ENCODE measurements around the gene RBBP4. TPM values are rescaled to one million over a fixed set of nuclear protein-coding genes. Genes with fewer than 3 reads are reported as not detected.

Gene RBBP4
- total RNA-seq, 2 experiments from 2014 or later: 290 to 298 TPM

GRCh38 chr1:32729254-32730046 is 78.4 kb downstream of the RBBP4 start:
- Mint-ChIP-seq H3K27me3 (ENCODE audit: low read depth) (peaks cover 5% of the 10 kb centered on the region), H3K36me3 (ENCODE audit: low read depth) (no peaks in the 10 kb centered on the region), H3K4me1 (ENCODE audit: low read depth) (peaks cover 17% of the 10 kb centered on the region), H3K27ac (no peak overlapping the region), H3K4me3 (no peak overlapping the region), H3K9me3 (ENCODE audit: insufficient read depth) (no peaks in the 10 kb centered on the region)
- no peak for ATAC-seq
- CTCF ChIA-PET: interaction anchor here (0.8 to 3.9 kb wide), 3 partner anchors 17 to 144 kb away, joined by 3 to 29 read pairs (median 3); no protein-coding TSS in a partner anchor
- POLR2A ChIA-PET: no interaction called here
- DNase-seq: no peak

- no peak overlapping the region for H3K4me3 Mint-ChIP-seq
- ChIA-PET POLR2A (no interaction called here), CTCF (interaction anchor here (2.7 kb wide), 1 partner anchor 22 kb away, joined by 11 read pairs; no protein-coding TSS in a partner anchor)
- no peaks in the 10 kb centered on the region for H3K36me3 Mint-ChIP-seq (ENCODE audit: low read depth)
- H3K4me1 Mint-ChIP-seq (ENCODE audit: low read depth): peaks cover 4% of the 10 kb centered on the region
- no peaks in the 10 kb centered on the region for H3K9me3 Mint-ChIP-seq (ENCODE audit: insufficient read depth)
- DNase-seq (no peak), ATAC-seq (no peak)
- no peak overlapping the region for H3K27ac Mint-ChIP-seq
- peaks cover 2% of the 10 kb centered on the region for H3K27me3 Mint-ChIP-seq (ENCODE audit: low read depth)
Observed at GRCh38 chr1:32733582-32734321, 82.7 kb downstream of the RBBP4 start.

Other genes starting within 250 kb of the RBBP4 start
- not detected for gene ZBTB8B, start 186.1 kb upstream of the RBBP4 start, total RNA-seq
- under 1 TPM; 0.11 to 0.18 TPM for gene ZBTB8A, start 111.8 kb upstream of the RBBP4 start, total RNA-seq
- gene ZBTB8OS, start 658 bp upstream of the RBBP4 start, total RNA-seq: 10 to 100 TPM; 50.5 to 54.1 TPM
- not detected for gene SYNC, start 51.6 kb downstream of the RBBP4 start, total RNA-seq
- 100 to 1,000 TPM; 175 to 189 TPM for gene YARS1, start 166.2 kb downstream of the RBBP4 start, total RNA-seq
- 10 to 100 TPM; 78.3 to 78.9 TPM for gene S100PBP, start 166.4 kb downstream of the RBBP4 start, total RNA-seq
- not detected for gene FNDC5, start 219.7 kb downstream of the RBBP4 start, total RNA-seq
- gene HPCA, start 235.3 kb downstream of the RBBP4 start, total RNA-seq: not detected